Transverse colon (tissue), 4 donors: Measurements from ENCODE around the gene PPP3CA.

Experiments
- POLR2A ChIP-seq: fragments of 450-650 bp; IDR thresholded peaks from one replicate; pipeline ENCODE4 v1.6.1; 2016; ENCODE audit warnings: antibody characterized with exemption, mild to moderate bottlenecking, moderate library complexity
- POLR2AphosphoS5 ChIP-seq, 3 donors: sonication (generic); formaldehyde crosslinking; IDR thresholded peaks; one replicate each; pipeline ENCODE4 v1.6.1; 2016; ENCODE audit warnings: antibody characterized with exemption in 3 of 3
- TF ChIP-seq, protein P1 (sequence below), 5 experiments: fragments of 200-600 bp in 3 of 5; fragments of 450-650 bp in 2 of 5; sonication (generic) in 3 of 5; IDR thresholded peaks; 1 replicate in 2 of 5; 2 replicates in 3 of 5; pipeline ENCODE4 v1.5.1; 2016 to 2017; ENCODE audit warnings: antibody characterized with exemption in 5 of 5, inconsistent platforms in 3 of 5, mild to moderate bottlenecking in 2 of 5, moderate library complexity in 1 of 5

DNA sequence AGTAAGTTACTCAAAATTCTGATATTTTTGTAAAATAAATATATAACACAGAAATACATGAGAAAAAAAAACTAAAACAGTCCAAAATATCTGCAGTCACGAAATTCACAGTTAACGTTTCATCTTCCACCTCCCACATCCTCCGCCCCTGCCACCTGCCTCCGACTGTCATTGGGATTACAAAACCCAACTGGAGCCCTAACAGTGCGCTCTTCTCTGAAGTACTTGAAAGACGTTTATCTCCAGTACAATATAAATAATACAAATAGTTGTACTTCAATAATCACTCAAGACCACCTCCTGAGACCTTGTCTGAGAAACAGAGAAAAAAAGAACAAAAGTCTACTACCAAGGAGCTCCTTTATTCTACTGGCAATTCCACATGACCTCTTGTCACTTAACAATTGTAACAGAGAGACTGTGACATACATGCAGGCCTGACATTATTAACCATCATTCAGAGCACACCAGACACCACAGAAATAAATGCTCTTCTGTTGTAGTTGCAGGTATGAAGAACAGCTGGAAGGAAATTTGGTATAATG, 280.6 kb downstream of the PPP3CA start:
- TF ChIP-seq, protein P1, sequence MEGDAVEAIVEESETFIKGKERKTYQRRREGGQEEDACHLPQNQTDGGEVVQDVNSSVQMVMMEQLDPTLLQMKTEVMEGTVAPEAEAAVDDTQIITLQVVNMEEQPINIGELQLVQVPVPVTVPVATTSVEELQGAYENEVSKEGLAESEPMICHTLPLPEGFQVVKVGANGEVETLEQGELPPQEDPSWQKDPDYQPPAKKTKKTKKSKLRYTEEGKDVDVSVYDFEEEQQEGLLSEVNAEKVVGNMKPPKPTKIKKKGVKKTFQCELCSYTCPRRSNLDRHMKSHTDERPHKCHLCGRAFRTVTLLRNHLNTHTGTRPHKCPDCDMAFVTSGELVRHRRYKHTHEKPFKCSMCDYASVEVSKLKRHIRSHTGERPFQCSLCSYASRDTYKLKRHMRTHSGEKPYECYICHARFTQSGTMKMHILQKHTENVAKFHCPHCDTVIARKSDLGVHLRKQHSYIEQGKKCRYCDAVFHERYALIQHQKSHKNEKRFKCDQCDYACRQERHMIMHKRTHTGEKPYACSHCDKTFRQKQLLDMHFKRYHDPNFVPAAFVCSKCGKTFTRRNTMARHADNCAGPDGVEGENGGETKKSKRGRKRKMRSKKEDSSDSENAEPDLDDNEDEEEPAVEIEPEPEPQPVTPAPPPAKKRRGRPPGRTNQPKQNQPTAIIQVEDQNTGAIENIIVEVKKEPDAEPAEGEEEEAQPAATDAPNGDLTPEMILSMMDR (IDR thresholded peaks at IDR 0.05), result no peak
- TF ChIP-seq POLR2A (no peak), POLR2AphosphoS5 (IDR thresholded peaks at IDR 0.05) (no peak)
